SK-N-SH treated with all-trans-retinoic acid at 6 μM for 48 hours (cell line): Measurements from ENCODE around the gene SP110.

ENCODE experiments used
- ATAC-seq: fragments of 200-7000 bp; cut with Tn5 transposase; 3 replicates; pipeline ENCODE4 v1.9.1; 2020; ENCODE audit warnings: mild to moderate bottlenecking, moderate library complexity
- ARNTL ChIP-seq: fragments of 450-650 bp; formaldehyde crosslinking; IDR thresholded peaks from 2 replicates; pipeline ENCODE4 v1.5.0; 2020; ENCODE audit warnings: low read depth, mild to moderate bottlenecking, moderate library complexity, borderline replicate concordance
- BACH2 ChIP-seq: fragments of 250-450 bp; sonication (Bioruptor Pico); IDR thresholded peaks from 2 replicates; pipeline ENCODE4 v1.9.0; 2021; ENCODE audit warnings: mild to moderate bottlenecking, borderline replicate concordance
- CSDC2 ChIP-seq: fragments of 250-450 bp; sonication (Bioruptor Pico); IDR thresholded peaks from 2 replicates; pipeline ENCODE4 v1.5.0; 2020; ENCODE audit warnings: mild to moderate bottlenecking, moderate library complexity
- CSRNP3 ChIP-seq: fragments of 250-450 bp; sonication (Bioruptor Pico); IDR thresholded peaks from 2 replicates; pipeline ENCODE4 v1.5.1; 2021; ENCODE audit warnings: mild to moderate bottlenecking, moderate library complexity
- ESRRG ChIP-seq: fragments of 250-450 bp; sonication (Bioruptor Pico); IDR thresholded peaks from 2 replicates; pipeline ENCODE4 v1.6.1; 2021; ENCODE audit warnings: mild to moderate bottlenecking
- GLIS3 ChIP-seq: fragments of 250-450 bp; sonication (Bioruptor Pico); IDR thresholded peaks from 2 replicates; pipeline ENCODE4 v1.5.0; 2020; ENCODE audit warnings: mild to moderate bottlenecking, moderate library complexity
- OSR1 ChIP-seq: fragments of 250-450 bp; sonication (Bioruptor Pico); IDR thresholded peaks from 2 replicates; pipeline ENCODE4 v1.8.0; 2022; ENCODE audit warnings: moderate library complexity, mild to moderate bottlenecking, inconsistent platforms
- PATZ1 ChIP-seq: fragments of 250-450 bp; sonication (Bioruptor Pico); IDR thresholded peaks from 2 replicates; pipeline ENCODE4 v1.8.0; 2020; ENCODE audit warnings: mild to moderate bottlenecking, moderate library complexity, borderline replicate concordance
- POU6F1 ChIP-seq: fragments of 250-450 bp; sonication (Bioruptor Pico); IDR thresholded peaks from 2 replicates; pipeline ENCODE4 v1.8.0; 2021; ENCODE audit warnings: low read depth, mild to moderate bottlenecking, moderate library complexity, borderline replicate concordance
- PPARA ChIP-seq: fragments of 250-450 bp; sonication (Bioruptor Pico); IDR thresholded peaks from 2 replicates; pipeline ENCODE4 v1.5.0; 2020; ENCODE audit warnings: mild to moderate bottlenecking, borderline replicate concordance
- RARB ChIP-seq: fragments of 250-450 bp; sonication (Bioruptor Pico); IDR thresholded peaks from 2 replicates; pipeline ENCODE4 v1.8.0; 2021; ENCODE audit warnings: mild to moderate bottlenecking, moderate library complexity
- SNAI2 ChIP-seq: fragments of 250-450 bp; sonication (Bioruptor Pico); IDR thresholded peaks from 2 replicates; pipeline ENCODE4 v1.5.0; 2020; ENCODE audit warnings: mild to moderate bottlenecking, moderate library complexity
- TCF4 ChIP-seq: fragments of 250-450 bp; sonication (Bioruptor Pico); IDR thresholded peaks from 2 replicates; pipeline ENCODE4 v1.8.0; 2021; ENCODE audit warnings: mild to moderate bottlenecking, moderate library complexity, borderline replicate concordance
- TOX ChIP-seq: fragments of 250-450 bp; sonication (Bioruptor Pico); IDR thresholded peaks from 2 replicates; pipeline ENCODE4 v1.8.0; 2021; ENCODE audit warnings: mild to moderate bottlenecking, moderate library complexity, borderline replicate concordance
- ZC3H10 ChIP-seq: fragments of 250-450 bp; sonication (Bioruptor Pico); IDR thresholded peaks from 2 replicates; pipeline ENCODE4 v1.5.1; 2021; ENCODE audit warnings: mild to moderate bottlenecking, moderate library complexity
- ZFP3 ChIP-seq: fragments of 250-450 bp; sonication (Bioruptor Pico); IDR thresholded peaks from 2 replicates; pipeline ENCODE4 v1.5.0; 2020; ENCODE audit warnings: mild to moderate bottlenecking, moderate library complexity
- ZNF565 ChIP-seq: fragments of 450-650 bp; formaldehyde crosslinking; conservative IDR thresholded peaks from 2 replicates; pipeline ENCODE4 v1.5.0; 2020; ENCODE audit warnings: low read depth, mild to moderate bottlenecking, moderate library complexity
- ZNF70 ChIP-seq: fragments of 450-650 bp; formaldehyde crosslinking; IDR thresholded peaks from 2 replicates; pipeline ENCODE4 v1.5.0; 2020; ENCODE audit warnings: mild to moderate bottlenecking, moderate library complexity
- ZNF8 ChIP-seq: fragments of 450-650 bp; formaldehyde crosslinking; IDR thresholded peaks from 2 replicates; pipeline ENCODE4 v1.5.0; 2020; ENCODE audit warnings: mild to moderate bottlenecking, moderate library complexity
- TF ChIP-seq, protein P1 (sequence below): fragments of 250-450 bp; sonication (Bioruptor Pico); IDR thresholded peaks from 2 replicates; pipeline ENCODE4 v1.5.0; 2020; ENCODE audit warnings: mild to moderate bottlenecking, moderate library complexity
- TF ChIP-seq, protein P2 (sequence below): fragments of 250-450 bp; sonication (Bioruptor Pico); IDR thresholded peaks from 2 replicates; pipeline ENCODE4 v1.5.1; 2020; ENCODE audit warnings: low read depth, mild to moderate bottlenecking, moderate library complexity

The SP110 gene

DNA sequence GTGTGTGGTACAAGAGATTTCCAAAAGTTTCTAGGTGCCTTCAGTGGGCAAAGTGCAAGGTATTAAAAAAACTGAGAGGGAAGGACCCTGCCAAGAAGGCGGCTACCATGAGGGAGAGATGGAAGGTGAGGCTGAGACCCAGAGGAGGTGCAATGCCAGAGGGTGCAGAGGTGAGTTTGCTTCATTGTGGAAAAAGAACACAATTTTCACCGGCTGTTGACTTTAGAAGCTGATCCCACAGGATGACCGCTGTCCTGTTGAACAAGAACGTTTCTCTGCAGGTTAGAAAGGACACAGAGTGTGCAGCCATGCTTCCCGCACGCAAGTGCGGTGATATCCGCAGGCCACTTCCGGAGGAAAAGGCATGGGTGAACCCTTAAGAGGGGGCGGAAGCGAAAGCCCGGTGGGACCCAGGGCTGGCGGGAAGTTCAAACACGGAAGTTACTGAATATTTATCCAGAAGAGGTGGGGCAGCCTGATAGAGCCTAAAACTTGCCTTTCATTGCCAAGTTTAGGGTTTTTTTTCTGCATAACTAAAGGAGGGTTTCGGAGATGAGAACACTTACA lies 16.6 kb downstream of the SP110 start:
- no peak for TF ChIP-seq ZNF70 (CRISPR knock-in tag)
- TF ChIP-seq, protein P1, sequence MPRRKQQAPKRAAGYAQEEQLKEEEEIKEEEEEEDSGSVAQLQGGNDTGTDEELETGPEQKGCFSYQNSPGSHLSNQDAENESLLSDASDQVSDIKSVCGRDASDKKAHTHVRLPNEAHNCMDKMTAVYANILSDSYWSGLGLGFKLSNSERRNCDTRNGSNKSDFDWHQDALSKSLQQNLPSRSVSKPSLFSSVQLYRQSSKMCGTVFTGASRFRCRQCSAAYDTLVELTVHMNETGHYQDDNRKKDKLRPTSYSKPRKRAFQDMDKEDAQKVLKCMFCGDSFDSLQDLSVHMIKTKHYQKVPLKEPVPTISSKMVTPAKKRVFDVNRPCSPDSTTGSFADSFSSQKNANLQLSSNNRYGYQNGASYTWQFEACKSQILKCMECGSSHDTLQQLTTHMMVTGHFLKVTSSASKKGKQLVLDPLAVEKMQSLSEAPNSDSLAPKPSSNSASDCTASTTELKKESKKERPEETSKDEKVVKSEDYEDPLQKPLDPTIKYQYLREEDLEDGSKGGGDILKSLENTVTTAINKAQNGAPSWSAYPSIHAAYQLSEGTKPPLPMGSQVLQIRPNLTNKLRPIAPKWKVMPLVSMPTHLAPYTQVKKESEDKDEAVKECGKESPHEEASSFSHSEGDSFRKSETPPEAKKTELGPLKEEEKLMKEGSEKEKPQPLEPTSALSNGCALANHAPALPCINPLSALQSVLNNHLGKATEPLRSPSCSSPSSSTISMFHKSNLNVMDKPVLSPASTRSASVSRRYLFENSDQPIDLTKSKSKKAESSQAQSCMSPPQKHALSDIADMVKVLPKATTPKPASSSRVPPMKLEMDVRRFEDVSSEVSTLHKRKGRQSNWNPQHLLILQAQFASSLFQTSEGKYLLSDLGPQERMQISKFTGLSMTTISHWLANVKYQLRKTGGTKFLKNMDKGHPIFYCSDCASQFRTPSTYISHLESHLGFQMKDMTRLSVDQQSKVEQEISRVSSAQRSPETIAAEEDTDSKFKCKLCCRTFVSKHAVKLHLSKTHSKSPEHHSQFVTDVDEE, result no peak
- TF ChIP-seq ESRRG, result no peak
- TF ChIP-seq CSDC2 (CRISPR knock-in tag), result no peak
- TF ChIP-seq ZFP3 (CRISPR knock-in tag), result no peak
- no peak for TF ChIP-seq RARB (CRISPR knock-in tag)
- TF ChIP-seq ZC3H10 (CRISPR knock-in tag), result no peak
- no peak for TF ChIP-seq SNAI2 (CRISPR knock-in tag)
- TF ChIP-seq OSR1 (CRISPR knock-in tag), result no peak
- no peak for TF ChIP-seq BACH2
- TF ChIP-seq PPARA (CRISPR knock-in tag), result no peak
- TF ChIP-seq POU6F1, result no peak
- TF ChIP-seq, protein P2, sequence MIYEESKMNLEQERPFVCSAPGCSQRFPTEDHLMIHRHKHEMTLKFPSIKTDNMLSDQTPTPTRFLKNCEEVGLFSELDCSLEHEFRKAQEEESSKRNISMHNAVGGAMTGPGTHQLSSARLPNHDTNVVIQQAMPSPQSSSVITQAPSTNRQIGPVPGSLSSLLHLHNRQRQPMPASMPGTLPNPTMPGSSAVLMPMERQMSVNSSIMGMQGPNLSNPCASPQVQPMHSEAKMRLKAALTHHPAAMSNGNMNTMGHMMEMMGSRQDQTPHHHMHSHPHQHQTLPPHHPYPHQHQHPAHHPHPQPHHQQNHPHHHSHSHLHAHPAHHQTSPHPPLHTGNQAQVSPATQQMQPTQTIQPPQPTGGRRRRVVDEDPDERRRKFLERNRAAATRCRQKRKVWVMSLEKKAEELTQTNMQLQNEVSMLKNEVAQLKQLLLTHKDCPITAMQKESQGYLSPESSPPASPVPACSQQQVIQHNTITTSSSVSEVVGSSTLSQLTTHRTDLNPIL (CRISPR knock-in tag), result no peak
- no peak for TF ChIP-seq TCF4 (CRISPR knock-in tag)
- no peak for TF ChIP-seq PATZ1 (CRISPR knock-in tag)
- TF ChIP-seq ZNF565 (CRISPR knock-in tag), result no peak
- no peak for TF ChIP-seq ARNTL (CRISPR knock-in tag)
- no peak for TF ChIP-seq GLIS3 (CRISPR knock-in tag)
- ATAC-seq, result no peak

DNA sequence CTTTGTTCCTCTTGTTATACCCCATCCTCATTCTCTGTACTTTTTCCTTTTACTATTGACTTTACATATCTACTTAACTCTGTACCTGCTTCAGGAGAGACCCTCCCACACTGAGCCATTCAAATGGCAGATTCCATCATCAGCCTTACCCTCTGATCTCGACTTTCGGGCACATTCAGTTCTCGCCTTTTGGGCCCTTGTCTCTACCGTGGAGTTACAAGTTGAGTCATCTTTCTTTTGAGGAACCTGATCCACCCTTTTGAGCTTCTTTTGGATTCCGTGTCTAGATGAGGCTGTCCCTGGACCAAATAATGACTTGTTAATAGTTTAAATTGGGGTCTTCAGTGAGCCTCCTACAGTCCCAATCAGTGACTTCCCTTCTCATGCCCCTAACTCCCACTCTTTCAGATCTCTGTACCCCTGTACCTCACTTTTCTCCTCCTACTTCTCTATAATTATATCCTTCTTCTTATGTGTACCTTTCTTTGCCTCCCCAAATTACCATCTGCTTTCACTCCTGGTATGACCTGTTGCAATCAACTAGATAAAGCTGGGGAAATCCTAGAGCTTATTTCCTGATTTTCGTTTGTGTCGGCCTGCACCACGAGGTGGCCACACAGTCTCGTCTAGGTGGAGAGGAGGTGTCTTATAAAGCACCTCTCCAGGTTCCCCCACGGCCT lies 17.2 kb downstream of the SP110 start:
- no peak for ATAC-seq
- TF ChIP-seq POU6F1, result no peak
- no peak for TF ChIP-seq SNAI2 (CRISPR knock-in tag)
- no peak for TF ChIP-seq ZC3H10 (CRISPR knock-in tag)
- no peak for TF ChIP-seq PATZ1 (CRISPR knock-in tag)
- TF ChIP-seq RARB (CRISPR knock-in tag), result no peak
- TF ChIP-seq CSDC2 (CRISPR knock-in tag), result no peak
- no peak for TF ChIP-seq TOX (CRISPR knock-in tag)
- TF ChIP-seq, protein P2 (CRISPR knock-in tag), result no peak
- TF ChIP-seq ZNF8 (CRISPR knock-in tag), result no peak
- no peak for TF ChIP-seq ZNF70 (CRISPR knock-in tag)
- no peak for TF ChIP-seq CSRNP3 (CRISPR knock-in tag)
- TF ChIP-seq PPARA (CRISPR knock-in tag), result no peak
- TF ChIP-seq ZFP3 (CRISPR knock-in tag), result no peak
- no peak for TF ChIP-seq GLIS3 (CRISPR knock-in tag)
